MG63 (cell line): ENCODE results near the gene GSAP. TPM values are rescaled to one million over a fixed set of nuclear protein-coding genes. Genes with fewer than 3 reads are reported as not detected.

Experiments
- DNase-seq: peaks from one replicate; pipeline ENCODE4 v3.0.0-alpha.2; 2020
- H3K27me3 ChIP-seq: fragments of 250-450 bp; sonication (Bioruptor Pico); 2 replicates; pipeline ENCODE4 v1.5.1; 2020; ENCODE audit warnings: mild to moderate bottlenecking, moderate library complexity
- H3K36me3 ChIP-seq: fragments of 250-450 bp; sonication (Bioruptor Pico); 2 replicates; pipeline ENCODE4 v1.5.1; 2020; ENCODE audit warnings: mild to moderate bottlenecking, moderate library complexity
- H3K4me3 ChIP-seq: fragments of 250-450 bp; sonication (Bioruptor Pico); 2 replicates; pipeline ENCODE4 v1.5.1; 2020; ENCODE audit warnings: mild to moderate bottlenecking, moderate library complexity
- H3K9me3 ChIP-seq: fragments of 250-450 bp; sonication (Bioruptor Pico); 2 replicates; pipeline ENCODE4 v1.5.1; 2020; ENCODE audit warnings: mild to moderate bottlenecking, moderate library complexity
- total RNA-seq: library from RNA; depleted of rRNA; stranded (reverse); fragments of >200 nt; shearing (Covaris generic); gene quantifications from 2 replicates; pipeline ENCODE4 v1.2.3, GENCODE V29; 2014; ENCODE audit warnings: low replicate concordance

Gene GSAP
- total RNA-seq, 1 experiment from 2014 or later = 2.3 TPM

- no peaks in the 10 kb centered on the region for H3K9me3 ChIP-seq
- no peak for DNase-seq
- no peaks in the 10 kb centered on the region for H3K36me3 ChIP-seq
These were observed 4.3 kb upstream of the GSAP start for GRCh38 chr7:77420438-77420837.

GRCh38 chr7:77419102-77419501, 3.0 kb upstream of the GSAP start:
- Histone ChIP-seq H3K4me3 (no peak overlapping the region), H3K9me3 (no peaks in the 10 kb centered on the region), H3K36me3 (no peaks in the 10 kb centered on the region), H3K27me3 (no peaks in the 10 kb centered on the region)
- DNase-seq = no peak

More at GRCh38 chr7:77420438-77420837, 4.3 kb upstream of the GSAP start:
- no peaks in the 10 kb centered on the region for H3K27me3 ChIP-seq
- H3K4me3 ChIP-seq = no peak overlapping the region

GRCh38 chr7:77417801-77418200, 1.7 kb upstream of the GSAP start:
- Histone ChIP-seq H3K9me3 (no peaks in the 10 kb centered on the region), H3K4me3 (no peak overlapping the region), H3K36me3 (no peaks in the 10 kb centered on the region), H3K27me3 (no peaks in the 10 kb centered on the region)
- DNase-seq = no peak

- DNase-seq = no peak
- H3K4me3 ChIP-seq = peak overlapping the region; percentile 49
- H3K36me3 ChIP-seq = no peaks in the 10 kb centered on the region
- no peaks in the 10 kb centered on the region for H3K27me3 ChIP-seq
- H3K9me3 ChIP-seq = no peaks in the 10 kb centered on the region
These were observed 647 bp upstream of the GSAP start for GRCh38 chr7:77416621-77417371.

GRCh38 chr7:77415476-77415822, 700 bp downstream of the GSAP start:
- H3K4me3 ChIP-seq = peak overlapping the region; percentile 49
- H3K36me3 ChIP-seq = no peaks in the 10 kb centered on the region
- H3K9me3 ChIP-seq = no peaks in the 10 kb centered on the region
- no peaks in the 10 kb centered on the region for H3K27me3 ChIP-seq
- DNase-seq = no peak

GRCh38 chr7:77413861-77414424, 2.2 kb downstream of the GSAP start:
- DNase-seq = no peak
- no peaks in the 10 kb centered on the region for H3K36me3 ChIP-seq
- no peaks in the 10 kb centered on the region for H3K27me3 ChIP-seq
- no peaks in the 10 kb centered on the region for H3K9me3 ChIP-seq
- no peak overlapping the region for H3K4me3 ChIP-seq

- Histone ChIP-seq H3K36me3 (no peaks in the 10 kb centered on the region), H3K27me3 (no peaks in the 10 kb centered on the region), H3K9me3 (no peaks in the 10 kb centered on the region), H3K4me3 (no peak overlapping the region)
- no peak for DNase-seq
These were observed 3.0 kb downstream of the GSAP start for GRCh38 chr7:77413128-77413527.

- no peaks in the 10 kb centered on the region for H3K36me3 ChIP-seq
- no peaks in the 10 kb centered on the region for H3K9me3 ChIP-seq
- H3K27me3 ChIP-seq = no peaks in the 10 kb centered on the region
- DNase-seq = peak; percentile 10
- no peak overlapping the region for H3K4me3 ChIP-seq
These were observed 6.2 kb downstream of the GSAP start for GRCh38 chr7:77409739-77410547.

- Histone ChIP-seq H3K9me3 (no peaks in the 10 kb centered on the region), H3K27me3 (no peaks in the 10 kb centered on the region), H3K36me3 (no peaks in the 10 kb centered on the region), H3K4me3 (no peak overlapping the region)
- DNase-seq = no peak
These were observed 7.0 kb downstream of the GSAP start for GRCh38 chr7:77409005-77409738.

- DNase-seq = no peak
- Histone ChIP-seq H3K4me3 (no peak overlapping the region), H3K36me3 (no peaks in the 10 kb centered on the region), H3K9me3 (no peaks in the 10 kb centered on the region), H3K27me3 (no peaks in the 10 kb centered on the region)
These were observed 8.2 kb downstream of the GSAP start for GRCh38 chr7:77407906-77408305.

- Histone ChIP-seq H3K4me3 (no peak overlapping the region), H3K9me3 (no peaks in the 10 kb centered on the region), H3K27me3 (no peaks in the 10 kb centered on the region), H3K36me3 (no peaks in the 10 kb centered on the region)
- DNase-seq = no peak
These were observed 9.7 kb downstream of the GSAP start for GRCh38 chr7:77406421-77406820.

GRCh38 chr7:77404641-77405040, 11.5 kb downstream of the GSAP start:
- no peak for DNase-seq
- Histone ChIP-seq H3K27me3 (no peaks in the 10 kb centered on the region), H3K4me3 (no peak overlapping the region), H3K9me3 (no peaks in the 10 kb centered on the region), H3K36me3 (no peaks in the 10 kb centered on the region)

GRCh38 chr7:77403957-77404356, 12.2 kb downstream of the GSAP start:
- H3K27me3 ChIP-seq = no peaks in the 10 kb centered on the region
- no peaks in the 10 kb centered on the region for H3K9me3 ChIP-seq
- H3K4me3 ChIP-seq = no peak overlapping the region
- DNase-seq = no peak
- H3K36me3 ChIP-seq = no peaks in the 10 kb centered on the region

- no peaks in the 10 kb centered on the region for H3K9me3 ChIP-seq
- no peak for DNase-seq
- no peaks in the 10 kb centered on the region for H3K36me3 ChIP-seq
- no peaks in the 10 kb centered on the region for H3K27me3 ChIP-seq
- H3K4me3 ChIP-seq = no peak overlapping the region
These were observed 13.3 kb downstream of the GSAP start for GRCh38 chr7:77402818-77403217.

- no peak for DNase-seq
- H3K9me3 ChIP-seq = no peaks in the 10 kb centered on the region
- no peaks in the 10 kb centered on the region for H3K27me3 ChIP-seq
- no peak overlapping the region for H3K4me3 ChIP-seq
- H3K36me3 ChIP-seq = no peaks in the 10 kb centered on the region
These were observed 15.1 kb downstream of the GSAP start for GRCh38 chr7:77401002-77401401.

GRCh38 chr7:77399816-77400215, 16.3 kb downstream of the GSAP start:
- Histone ChIP-seq H3K27me3 (no peaks in the 10 kb centered on the region), H3K36me3 (no peaks in the 10 kb centered on the region), H3K9me3 (no peaks in the 10 kb centered on the region), H3K4me3 (no peak overlapping the region)
- DNase-seq = no peak

GRCh38 chr7:77396894-77397547, 19.1 kb downstream of the GSAP start:
- H3K4me3 ChIP-seq = no peak overlapping the region
- no peaks in the 10 kb centered on the region for H3K36me3 ChIP-seq
- H3K9me3 ChIP-seq = no peaks in the 10 kb centered on the region
- no peak for DNase-seq
- no peaks in the 10 kb centered on the region for H3K27me3 ChIP-seq
